Measurements from ENCODE around the gene KLF15.

Gene KLF15

GRCh38 chr3:126355777-126356372 lies 1.3 kb downstream of the KLF15 start:
- peak overlapping the region; percentile 12 for H3K4me3 ChIP-seq (ENCODE audit: low read length)

GRCh38 chr3:126355251-126355650 lies 2.0 kb downstream of the KLF15 start:
- H3K4me3 ChIP-seq (ENCODE audit: low read length) = no peak overlapping the region
- DNase-seq (ENCODE audit: low read depth) = no peak
- TF ChIP-seq CTCF (IDR thresholded peaks at IDR 0.05; ENCODE audit: insufficient read depth, low read depth, low read length, missing control alignments) = no peak

More at GRCh38 chr3:126355777-126356372, 1.3 kb downstream of the KLF15 start:
- TF ChIP-seq CTCF (IDR thresholded peaks at IDR 0.05; ENCODE audit: insufficient read depth, low read depth, low read length, missing control alignments) = no peak
- no peak for DNase-seq (ENCODE audit: low read depth)

GRCh38 chr3:126354776-126355175 lies 2.4 kb downstream of the KLF15 start:
- no peak for TF ChIP-seq CTCF (IDR thresholded peaks at IDR 0.05; ENCODE audit: insufficient read depth, low read depth, low read length, missing control alignments)
- DNase-seq (ENCODE audit: low read depth) = no peak
- no peak overlapping the region for H3K4me3 ChIP-seq (ENCODE audit: low read length)

- H3K4me3 ChIP-seq (ENCODE audit: low read length) = no peak overlapping the region
- TF ChIP-seq CTCF (IDR thresholded peaks at IDR 0.05; ENCODE audit: insufficient read depth, low read depth, low read length, missing control alignments) = no peak
- no peak for DNase-seq (ENCODE audit: low read depth)
Observed at GRCh38 chr3:126353694-126354321, 3.4 kb downstream of the KLF15 start.

- TF ChIP-seq CTCF (IDR thresholded peaks at IDR 0.05; ENCODE audit: insufficient read depth, low read depth, low read length, missing control alignments) = no peak
- DNase-seq (ENCODE audit: low read depth) = no peak
- no peak overlapping the region for H3K4me3 ChIP-seq (ENCODE audit: low read length)
Observed at GRCh38 chr3:126352476-126353454, 4.4 kb downstream of the KLF15 start.

GRCh38 chr3:126351771-126352475 lies 5.3 kb downstream of the KLF15 start:
- DNase-seq (ENCODE audit: low read depth) = no peak
- peak; percentile 9 for TF ChIP-seq CTCF (IDR thresholded peaks at IDR 0.05; ENCODE audit: insufficient read depth, low read depth, low read length, missing control alignments)
- H3K4me3 ChIP-seq (ENCODE audit: low read length) = no peak overlapping the region

Data from epithelial cell of esophagus (primary cell).